ENCODE measurements around the gene WDR1.

WDR1 gene

DNA sequence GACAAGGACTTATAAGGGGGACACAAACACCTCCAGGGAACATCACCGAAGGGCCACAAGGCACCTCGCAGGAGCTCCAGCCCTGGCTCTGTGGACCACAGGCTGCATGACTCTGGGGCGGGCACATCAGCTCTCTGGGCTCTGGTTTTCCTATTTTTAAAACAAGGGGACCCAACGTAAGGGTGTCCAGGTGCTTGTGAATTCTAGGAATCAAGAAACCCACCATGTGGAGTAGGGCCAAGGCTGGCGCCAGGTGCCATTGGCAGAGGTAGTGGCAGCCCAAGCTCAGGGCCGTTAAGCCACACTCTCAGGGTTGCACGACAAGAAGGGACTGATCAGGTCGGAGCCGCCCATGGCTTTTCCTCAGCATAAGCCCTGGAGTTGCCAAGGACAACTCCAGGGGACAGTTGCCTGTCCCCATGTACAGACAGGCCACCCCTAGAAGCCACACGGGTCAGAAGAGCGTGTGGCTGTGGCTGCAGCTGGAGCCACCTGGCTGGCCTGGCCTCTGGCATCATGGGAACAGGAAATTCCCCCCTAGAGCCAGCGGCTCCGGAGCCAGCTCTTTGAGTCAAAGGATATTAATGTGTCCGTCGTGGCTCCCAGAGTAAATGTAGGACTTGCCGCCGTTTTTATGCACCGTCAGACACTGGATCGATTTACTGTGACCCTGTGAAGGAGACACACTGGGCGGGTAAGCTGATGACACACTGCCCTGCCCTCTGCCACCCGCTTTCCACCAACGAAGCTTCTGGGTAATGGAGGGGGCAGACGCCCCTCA lies 32.5 kb downstream of the WDR1 start:
- DNase-seq: no peak

DNA sequence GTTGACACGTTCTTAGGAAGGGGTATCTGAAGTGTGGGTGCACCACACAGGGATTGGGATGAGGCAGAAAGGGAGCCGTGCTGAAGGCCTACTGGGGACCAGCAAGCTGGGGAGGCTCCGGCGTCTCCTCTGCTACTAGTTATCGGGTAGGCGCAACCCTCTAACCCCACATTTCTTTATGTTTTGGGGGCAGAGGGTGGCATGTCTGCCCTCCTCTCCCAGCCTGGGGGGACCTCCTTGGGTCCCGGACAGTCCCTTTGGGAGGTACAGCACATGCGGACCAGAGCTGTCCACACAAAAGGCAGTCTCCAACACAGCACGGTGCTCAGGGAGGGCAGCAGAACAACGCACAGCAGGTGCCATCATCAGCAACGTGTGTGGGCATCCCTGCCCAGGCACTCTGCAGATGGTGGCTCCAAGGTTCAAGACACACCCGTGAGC lies 33.2 kb downstream of the WDR1 start:
- DNase-seq: no peak

DNA sequence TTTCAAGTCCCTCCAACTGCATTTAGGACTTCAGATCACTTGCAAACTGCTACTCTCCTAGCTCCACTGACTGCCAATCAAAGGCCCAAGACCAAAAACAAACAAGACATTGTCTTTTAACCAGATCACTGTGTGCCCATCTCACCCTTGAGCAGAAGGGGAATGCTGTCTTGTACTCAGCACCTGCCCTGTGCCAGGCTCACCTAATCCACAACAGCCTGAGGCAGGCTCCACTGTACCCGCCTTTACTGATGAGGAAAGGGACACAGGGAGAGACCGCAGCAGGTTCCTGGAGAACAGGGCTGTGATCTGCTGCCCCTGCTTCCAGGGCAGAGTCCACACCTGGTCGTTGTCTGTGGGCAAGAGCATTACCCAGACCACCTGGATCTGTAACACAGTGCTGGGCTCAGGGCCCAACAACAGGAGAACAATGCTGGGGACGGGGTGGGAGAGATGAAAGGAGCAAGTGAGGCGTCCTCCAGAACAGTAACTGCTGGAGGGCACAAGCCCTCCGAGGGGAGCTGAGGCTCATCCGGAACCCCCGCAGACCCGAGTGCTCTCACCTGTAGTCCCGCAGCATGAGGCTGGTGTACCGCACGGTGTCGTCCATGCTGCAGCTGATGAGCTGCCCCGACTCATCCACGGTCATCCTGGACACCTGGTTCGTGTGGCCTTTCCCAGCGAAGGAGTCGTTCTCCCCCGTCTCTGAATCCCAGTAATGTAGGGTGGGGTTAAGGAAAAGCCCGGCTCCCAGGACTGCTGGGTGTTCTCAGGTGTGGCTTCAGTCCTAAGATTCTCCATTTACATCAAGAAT lies 33.9 kb downstream of the WDR1 start:
- DNase-seq: no peak

DNA sequence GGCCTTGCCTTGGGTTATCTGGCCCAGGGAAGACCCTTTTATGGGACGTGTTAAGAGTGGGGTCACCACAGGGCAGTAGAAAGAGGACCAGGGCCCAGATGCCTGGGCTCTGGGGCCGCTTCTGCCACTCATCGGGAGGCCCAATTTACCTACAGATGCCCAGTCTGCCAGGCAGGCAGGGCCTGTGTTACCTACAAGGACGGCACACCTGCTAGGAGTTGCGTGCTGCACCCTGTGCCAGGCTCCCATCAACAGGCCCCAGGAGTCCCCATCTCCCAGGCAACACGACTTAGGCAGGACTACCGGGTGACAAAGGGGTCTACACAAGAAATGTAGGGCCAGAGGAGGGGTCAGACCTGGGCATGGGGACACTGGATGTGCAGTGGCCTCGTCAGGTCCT lies 34.6 kb downstream of the WDR1 start:
- no peak for DNase-seq

DNA sequence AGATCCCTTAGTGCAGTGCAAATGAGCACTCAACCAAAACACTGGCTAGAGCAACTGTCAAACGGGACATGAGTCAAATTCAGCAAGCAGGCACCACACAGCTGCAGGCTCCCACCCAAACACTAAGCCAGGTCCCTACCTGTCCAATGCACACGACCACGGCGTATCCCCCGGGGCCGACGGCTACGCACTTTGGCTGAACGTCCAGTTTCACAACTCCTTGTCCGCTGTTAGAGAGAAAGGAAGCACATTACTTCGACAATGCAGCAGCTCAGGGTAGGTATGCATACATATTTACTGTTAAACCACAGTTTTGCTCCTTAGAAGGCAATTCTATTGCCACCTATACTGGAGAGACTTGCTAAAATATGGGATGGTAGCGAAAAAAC lies 35.4 kb downstream of the WDR1 start:
- no peak for DNase-seq

DNA sequence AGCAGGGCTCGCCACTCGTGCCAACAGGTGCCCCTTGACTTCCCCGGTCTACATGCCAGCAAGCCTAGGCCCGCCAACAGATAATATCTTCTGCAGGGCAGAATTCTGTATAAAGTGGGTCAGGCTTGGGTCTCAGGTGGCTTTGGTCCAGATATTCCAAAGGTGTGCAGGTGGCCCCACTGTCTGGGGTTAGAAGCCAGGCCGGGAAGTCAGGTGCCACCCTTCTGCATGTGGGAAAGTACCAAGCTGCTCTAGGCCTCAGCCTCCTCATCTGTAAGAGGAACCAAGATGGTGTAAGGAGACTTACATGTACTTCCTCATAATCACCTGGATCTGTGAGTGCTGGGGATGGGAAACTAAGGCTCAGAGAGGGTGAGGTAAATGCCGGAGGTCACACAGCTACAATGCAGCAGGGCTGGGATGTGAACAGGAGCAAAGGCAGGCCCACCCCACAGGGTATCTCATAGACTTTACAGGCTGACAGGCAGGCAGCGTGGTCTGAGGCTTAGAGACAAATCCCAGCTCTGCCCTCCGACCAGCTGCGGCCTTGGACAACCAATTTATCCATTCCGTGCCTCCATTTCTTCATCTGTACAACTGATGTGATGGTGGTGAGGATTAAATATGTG lies 35.9 kb downstream of the WDR1 start:
- DNase-seq: no peak

DNA sequence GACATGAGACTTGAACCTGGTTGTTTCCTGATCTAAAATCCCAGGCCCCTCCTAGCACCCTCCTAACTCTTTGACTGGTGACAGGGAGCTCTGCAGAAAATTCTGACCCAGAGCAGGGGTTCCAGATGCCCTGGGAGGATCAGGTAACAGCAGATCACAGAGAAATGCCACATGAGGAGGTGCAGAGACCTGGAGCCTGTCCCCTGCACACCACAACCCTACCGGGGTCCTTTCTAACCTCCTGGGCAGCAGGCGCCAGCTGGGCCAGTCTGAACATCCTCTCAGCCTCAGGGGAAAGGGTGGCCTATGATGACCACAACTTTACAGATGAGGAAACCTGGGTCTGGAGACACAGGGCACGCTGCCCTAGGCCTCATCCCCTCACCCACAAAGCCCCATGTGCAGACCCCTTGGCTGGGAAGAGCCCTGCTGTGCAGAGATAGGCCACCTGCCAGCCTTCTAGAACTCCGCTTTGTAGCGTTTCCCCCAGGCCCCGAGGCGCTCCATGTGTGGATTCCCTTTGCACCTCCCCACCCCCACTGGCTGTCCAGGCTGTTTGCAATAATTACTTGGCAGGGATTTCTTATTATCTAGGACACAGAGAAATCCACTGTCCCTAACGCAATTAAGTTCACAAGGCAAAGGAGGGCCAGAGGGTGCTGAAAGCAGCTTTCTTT lies 36.5 kb downstream of the WDR1 start:
- no peak for DNase-seq

DNA sequence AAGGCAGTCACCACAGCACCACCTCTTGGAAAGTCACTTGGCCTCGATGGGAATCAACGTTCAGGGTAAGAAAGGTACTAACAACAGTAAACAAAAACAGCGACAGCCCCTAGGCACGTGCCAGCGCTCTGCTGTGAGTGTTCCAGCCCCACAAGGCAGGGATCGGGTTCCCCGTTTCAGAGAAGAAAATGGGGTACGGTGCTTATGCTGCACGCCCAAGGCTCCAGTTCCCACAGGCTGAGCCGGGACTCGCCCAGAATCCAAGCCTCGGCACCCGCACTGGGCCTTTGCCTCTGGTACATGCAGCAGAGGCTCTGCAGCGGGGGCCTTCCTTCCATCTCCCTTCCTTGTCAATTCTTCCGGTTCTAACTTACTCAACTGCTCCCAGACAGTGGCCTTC lies 37.3 kb downstream of the WDR1 start:
- no peak for DNase-seq

DNA sequence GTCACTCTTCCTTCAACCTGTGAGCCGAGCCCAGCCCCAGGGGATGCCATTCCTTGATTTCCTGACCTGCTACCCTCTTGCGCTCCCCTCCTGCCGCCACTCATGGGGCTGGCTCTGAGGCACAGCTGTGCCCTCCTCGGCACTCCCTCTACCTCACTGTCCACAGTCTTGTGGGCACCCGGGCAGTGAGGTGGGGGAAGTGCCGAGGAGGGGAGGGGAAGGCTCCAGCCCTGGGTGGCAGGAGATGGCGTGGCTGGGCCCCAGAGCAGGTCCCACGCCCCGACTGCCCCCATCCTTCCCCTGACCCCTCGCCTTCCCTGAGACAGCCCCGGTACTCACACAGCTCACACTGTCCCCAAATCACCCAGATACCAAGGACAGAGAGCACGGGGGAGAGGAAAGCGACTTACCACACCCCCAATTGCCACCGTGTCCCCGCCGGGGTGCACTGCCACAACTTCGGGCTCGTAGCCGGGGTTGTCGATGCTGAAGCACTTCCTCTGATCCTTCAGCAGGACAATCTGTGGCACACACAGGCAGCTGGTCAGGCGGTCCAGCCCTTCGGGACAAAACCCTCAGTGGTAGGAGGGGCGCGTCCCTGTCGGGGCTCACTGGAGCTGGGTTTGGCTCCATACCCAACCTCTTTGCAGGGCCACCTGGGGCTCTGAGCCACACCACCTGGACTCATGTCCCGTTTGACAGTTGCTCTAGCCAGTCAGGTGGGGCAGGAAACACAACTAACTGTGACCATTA lies 37.9 kb downstream of the WDR1 start:
- no peak for DNase-seq

DNA sequence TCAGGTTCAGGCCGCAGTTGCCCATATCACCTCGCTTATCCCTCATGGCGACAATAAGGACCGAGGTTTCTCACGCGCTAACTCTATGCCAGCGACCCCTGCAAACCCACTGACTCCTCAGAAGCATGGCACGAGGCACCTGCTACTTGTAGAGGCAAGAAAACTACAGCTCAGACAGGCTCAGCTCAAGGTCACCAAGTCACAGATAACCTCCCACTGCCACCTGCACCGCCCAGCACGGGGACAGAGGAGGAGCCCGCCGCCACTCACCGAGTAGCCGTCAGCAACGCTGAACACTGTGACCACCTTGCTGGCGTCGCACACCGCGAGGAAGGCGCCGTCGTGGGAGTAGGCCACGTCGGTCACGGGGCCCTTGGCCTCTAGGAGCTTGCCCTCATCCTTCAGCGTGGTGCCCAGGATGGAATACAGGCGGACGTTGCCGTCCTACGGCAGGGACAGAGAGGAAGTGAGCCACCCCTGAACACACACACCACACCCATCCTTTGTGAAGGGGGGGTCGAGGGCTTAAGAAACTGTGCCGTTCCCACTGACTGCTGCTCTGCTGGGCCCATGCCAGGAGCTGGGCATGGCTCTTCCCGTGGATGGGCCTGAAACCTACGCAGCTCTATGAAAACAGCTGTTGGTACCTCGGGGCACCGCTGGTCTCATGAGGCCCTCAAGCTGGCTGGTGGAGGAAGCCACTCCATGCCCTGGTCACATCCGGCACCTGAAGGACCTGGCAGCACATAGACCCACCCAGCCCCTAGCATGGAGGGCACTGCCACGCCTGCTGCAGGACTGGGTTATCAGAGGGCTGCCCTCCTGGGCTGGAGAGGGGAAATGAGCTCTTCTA lies 38.9 kb downstream of the WDR1 start:
- no peak for DNase-seq

DNA sequence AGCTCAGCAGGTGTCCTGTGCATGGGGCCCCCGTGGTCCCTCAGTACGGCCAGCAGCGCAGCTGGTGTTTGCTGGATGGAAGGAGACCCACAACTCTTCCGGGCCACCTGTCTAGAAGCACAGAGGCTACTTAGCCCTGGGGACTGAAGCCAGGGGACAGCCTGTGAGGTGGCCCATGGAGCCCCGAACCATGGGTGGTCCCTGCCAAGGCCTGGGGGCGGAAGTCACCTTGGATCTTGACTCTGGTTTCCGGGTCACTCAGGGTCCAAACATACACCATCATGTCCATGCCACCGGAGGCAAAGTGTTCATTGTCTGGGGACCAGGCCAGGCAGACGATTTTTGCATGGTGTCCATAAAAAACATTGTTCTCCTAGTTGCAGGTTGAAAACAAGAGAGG lies 39.5 kb downstream of the WDR1 start:
- no peak for DNase-seq

DNA sequence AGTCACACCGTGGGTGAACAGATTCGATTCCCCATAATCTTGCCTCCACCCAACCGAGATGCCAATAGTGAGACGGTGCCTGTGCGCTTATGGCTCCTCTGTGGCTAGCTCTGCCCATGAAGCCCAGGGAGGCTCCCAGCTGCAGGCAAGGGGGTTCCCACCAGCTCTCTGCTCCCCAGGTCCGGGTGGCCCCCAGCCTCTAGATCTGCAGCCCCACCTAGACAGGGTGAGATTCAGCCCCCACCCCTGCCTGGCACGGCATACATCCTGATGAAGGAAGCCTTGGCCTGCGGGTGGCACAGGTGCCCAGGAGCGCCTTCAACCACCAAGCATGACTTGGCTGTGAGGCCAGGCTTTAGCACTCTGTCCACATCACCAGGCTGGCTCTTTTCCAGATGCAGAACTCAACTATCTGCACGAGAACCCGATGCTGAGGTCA lies 40.6 kb downstream of the WDR1 start:
- no peak for DNase-seq

DNA sequence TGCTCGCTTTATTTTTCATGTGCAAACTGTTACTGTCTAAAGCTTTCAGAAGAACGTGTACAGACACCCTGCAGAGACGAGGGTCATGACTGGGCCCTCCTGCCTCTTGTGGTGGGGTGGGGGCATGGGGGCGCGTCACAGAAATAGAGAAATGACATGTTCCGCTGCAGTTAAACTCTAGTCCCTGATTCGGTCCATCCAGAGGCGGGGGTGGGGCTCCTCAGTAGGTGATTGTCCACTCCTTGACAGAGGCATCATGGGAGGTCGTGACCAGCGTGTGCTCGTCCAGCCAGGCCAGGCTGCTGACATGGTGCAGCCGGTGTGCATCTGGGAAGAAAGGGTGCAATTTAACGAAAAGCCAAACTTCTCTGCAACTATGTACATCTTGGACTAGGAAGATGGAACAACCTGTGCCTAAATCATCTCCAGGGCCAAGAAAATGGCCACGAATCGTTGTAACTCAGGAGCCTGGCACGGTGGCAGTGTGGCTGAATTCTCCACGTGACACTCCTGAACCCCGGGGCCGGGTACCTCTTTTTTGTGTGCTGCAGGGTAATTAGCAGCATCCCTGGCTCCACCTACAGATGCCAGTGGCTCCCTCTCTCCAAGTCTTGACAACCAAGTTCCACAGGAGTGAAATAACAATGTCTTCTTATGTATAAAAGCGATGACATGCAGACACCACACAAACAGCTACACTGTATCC lies 41.3 kb downstream of the WDR1 start:
- DNase-seq: no peak

DNA sequence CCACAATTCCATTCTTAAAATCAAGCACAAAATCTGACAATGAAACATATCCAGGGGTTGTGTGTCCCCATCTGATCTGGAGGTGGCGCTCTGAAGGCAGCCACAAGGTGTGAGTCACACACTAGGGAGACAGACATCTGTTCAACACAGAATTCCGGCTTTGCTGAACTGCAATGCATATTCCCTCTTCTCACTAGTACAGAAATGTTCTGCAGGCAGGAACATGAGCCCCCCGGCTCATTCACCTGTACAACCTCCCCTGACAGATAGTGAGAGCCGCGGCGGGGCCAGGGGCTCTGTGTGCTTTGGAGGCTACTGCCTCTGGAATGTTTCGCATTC lies 41.9 kb downstream of the WDR1 start:
- DNase-seq: no peak

DNA sequence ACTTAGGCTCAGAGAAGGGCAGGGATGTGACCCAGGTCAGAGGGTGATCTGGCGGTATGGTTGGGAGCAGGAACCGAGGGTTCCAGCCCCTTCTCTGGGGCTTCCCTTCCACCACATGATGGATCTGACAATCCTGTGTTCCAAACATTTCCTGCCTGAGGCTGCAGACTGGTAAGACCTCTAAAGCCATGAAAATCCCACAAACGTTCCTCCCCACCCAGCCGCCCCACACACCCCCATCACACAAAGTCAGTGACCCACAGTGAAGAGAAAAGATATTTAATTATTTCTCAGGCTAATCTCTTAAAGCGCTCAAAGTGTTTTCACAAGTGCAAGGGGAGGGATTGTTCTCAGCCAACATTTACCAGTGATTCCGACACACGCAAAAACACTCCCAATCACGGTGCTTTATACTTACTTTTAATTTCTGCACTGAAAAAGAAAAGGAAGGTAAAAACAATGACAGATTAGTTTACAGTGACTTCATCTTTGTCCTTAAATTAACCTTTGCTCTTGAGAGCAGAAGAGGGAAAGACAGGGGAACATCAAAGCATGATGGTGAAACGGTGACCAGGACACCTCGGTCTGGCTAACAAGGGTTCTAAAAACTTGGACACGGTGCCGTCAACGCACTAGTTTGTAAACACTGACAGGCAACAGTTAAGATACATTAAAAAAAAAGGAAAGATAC lies 42.4 kb downstream of the WDR1 start:
- no peak for DNase-seq

DNA sequence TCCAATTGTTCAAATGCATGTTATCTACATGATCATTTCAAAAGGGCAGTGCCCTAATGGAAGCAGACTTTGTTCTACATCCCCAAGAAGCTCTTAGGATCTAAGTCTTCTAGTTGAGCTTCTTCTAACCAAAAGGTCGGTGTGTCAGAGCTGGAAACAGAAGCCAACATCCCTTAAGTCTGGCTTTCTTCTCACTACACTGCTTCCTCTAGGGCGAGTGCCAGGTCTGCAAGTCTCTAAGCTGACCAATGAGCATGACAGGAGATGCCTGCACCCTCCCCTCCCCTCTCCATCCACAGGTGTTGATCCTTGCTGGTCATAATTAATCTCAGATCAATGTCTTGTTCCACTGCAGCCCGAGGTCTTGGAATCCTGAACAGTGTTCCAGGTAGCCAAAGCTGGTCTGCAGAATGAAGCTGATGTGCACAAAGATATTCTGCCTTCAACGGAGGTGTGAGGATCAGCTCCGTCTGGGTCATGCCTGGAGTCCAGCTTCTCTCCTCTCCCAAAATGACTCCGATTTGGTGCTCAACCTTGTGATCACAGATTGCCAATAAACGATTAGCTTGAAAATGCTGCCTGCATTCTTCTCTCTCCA lies 44.1 kb downstream of the WDR1 start:
- DNase-seq: no peak

DNA sequence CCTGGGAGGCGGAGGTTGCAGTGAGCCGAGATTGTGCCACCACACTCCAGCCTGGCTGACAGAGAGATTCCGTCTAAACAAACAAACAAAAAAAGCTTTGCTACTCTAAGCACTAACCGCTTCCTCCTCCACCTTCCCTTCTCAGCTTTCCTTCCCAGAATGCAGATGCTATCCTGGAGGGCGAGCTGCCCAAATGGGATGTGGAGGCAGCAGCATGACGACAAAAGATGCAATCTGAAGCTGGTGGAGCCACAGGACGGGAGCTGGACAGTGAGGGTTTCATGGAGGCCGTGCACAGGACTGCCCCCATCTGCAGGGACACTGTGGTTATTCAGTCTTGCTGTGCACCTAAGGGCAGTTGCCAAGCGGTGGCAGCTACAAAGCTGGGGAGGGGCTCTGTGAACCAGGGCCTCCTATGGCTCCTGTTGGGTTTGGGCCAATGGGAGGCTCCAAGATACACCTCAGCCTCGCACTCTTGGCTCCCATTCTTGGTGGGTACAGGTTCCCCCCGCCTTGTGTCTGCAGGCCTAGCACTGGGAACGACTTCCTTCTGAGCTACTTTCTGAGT lies 47.4 kb downstream of the WDR1 start:
- no peak for DNase-seq

DNA sequence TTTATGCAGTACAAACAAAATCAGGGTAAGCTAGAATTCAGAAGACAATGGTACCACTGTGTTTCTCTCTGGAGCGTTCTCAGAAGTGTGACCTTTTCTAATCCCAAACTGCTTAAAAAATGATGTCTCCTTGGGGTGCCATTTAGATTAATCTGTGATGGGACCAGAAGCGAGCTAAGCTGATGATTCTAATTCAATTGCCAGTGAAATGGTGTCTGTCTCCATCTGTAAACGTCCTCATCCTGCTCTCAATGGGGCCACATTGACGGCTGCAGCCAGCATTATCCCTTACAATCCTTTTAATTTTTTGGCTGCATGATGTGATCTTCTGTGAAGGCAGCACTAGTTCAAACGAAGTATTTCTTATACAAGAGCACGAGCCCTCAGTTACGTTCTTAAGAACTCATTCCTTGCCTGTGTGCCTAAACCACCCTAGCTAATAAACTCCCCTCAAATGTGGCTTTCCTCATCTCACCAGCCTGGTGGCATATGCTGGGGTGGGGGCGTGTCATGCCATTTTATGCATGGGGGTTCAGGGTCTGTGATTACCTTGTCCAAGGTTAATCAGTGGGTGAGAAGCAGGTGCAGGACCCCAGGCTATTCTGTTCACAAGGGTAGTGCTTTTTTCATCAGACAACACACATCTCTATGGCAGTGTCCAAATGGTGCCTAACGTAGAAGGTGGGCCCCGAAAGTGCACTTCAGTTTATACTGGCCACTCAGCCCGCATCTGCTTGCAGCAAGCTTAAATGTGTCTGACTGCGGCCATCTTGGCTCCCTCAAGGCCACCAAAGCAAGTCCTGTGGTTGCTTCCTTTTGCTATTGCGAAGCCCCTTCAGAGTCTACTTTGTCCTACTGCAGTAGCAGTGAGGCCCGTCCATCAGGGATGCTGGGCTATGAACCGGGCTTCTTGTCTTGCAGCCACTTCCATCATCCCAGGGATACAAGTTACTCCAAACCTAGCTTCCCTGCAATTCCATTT lies 49.6 kb downstream of the WDR1 start:
- DNase-seq: no peak
